ENCODE measurements around the gene ABCG1. TPM values are rescaled to one million over a fixed set of nuclear protein-coding genes. Genes with fewer than 3 reads are reported as not detected.
"Not testable (repeated sequence)": the region's sequence is repeated elsewhere in the genome, so short reads cannot be mapped to it uniquely, and the experiment has no call there.

ABCG1 gene
- 62.9 and 141 TPM in 2 replicates for total RNA-seq

DNA sequence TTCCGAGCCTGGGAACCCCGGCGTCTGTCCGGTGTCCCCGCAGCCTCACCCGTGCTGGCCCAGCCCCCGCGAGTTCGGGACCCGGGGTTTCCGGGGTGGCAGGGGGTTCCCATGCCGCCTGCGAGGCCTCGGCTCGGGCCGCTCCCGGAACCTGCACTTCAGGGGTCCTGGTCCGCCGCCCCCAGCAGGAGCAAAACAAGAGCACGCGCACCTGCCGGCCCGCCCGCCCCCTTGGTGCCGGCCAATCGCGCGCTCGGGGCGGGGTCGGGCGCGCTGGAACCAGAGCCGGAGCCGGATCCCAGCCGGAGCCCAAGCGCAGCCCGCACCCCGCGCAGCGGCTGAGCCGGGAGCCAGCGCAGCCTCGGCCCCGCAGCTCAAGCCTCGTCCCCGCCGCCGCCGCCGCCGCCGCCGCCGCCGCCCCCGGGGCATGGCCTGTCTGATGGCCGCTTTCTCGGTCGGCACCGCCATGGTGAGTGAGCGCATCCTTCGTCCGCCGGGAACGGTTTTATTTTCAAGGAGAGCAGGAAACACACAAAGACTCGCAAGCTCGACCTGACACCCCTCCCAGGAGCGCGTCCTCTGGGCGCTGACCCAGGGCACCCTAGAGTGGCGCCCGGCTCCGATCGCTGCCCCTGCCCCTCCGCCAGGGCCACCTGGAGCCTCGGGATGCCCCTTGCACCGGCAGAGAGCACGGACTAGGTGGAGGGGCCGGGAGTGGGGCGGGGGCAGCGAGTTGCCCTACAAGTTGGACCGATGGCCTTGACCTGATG is at the start of gene ABCG1:
Gene ABCG1, plus strand, starts transcription at position 305 of the 770 bp plus-strand sequence. Its CDS starts 123 bp downstream, at position 428.
- peak in 1 of 2 donors; percentile 71 for DNase-seq (ENCODE audit: low read depth in 2 of 2)

DNA sequence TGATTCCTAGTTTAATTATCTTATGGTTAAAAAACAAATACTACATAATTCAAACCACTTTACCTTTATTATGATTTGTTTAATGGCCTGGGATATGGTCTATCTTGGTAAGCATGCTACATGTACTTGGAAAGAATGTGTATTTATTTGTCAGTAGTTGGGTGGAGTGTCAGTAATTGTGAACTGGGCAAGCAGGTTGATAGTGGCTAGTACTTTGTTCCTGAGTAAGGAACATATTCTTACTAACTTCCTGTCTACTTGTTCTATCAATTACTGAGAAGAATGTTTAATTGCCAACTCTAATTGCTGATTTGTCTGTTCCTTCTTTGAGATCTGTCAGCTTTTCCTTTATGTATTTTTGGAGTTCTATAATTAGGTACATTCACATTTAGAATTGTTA is 49.2 kb upstream of the ABCG1 start:
- no peak for DNase-seq (ENCODE audit: low read depth in 2 of 2)

DNA sequence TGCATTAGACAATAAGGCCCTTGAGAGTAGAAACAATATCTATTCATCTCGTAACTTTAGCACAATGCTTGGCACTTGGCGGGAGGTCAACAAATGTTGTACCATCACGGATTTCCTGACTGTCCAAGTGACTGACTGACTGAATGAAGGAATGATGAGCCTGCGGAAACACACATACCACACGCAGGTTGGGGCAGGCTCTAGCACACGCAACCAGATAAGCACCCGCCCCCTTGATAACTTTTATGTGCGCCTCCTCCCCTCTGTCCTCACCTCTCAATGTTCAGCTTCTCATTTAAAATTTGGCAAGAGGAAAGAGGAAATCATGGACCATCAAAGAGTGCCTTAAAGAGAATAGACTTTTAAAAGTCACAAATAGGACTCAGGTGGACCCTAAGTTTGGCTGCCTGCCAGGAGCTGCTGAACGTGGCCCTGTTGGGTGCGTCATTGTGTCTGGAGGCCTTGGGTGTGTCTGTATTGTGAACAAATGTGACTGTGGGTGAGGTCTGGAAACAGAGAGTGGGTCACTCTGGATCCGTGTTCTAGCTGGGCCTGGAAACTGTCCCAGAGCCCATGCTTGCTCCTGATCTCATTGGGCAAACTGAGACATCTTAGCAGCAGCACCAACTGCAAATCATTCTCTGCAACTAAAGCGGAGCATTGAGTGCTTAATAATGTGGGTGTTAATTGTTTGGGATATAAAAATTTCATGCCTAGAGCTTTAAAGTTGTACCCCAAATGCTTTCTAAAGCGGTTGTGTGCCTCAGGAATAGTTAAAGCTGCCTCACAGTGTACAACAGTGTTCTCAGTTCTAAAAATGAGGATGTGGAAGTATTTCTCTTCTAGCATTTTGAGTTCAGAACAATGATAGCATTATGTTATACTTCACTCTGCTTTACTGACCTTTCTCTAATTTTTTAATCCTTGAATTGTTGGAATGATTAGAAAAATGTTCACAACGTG is 47.6 kb upstream of the ABCG1 start:
- DNase-seq (ENCODE audit: low read depth in 2 of 2) = peak; percentile 80 to 89

DNA sequence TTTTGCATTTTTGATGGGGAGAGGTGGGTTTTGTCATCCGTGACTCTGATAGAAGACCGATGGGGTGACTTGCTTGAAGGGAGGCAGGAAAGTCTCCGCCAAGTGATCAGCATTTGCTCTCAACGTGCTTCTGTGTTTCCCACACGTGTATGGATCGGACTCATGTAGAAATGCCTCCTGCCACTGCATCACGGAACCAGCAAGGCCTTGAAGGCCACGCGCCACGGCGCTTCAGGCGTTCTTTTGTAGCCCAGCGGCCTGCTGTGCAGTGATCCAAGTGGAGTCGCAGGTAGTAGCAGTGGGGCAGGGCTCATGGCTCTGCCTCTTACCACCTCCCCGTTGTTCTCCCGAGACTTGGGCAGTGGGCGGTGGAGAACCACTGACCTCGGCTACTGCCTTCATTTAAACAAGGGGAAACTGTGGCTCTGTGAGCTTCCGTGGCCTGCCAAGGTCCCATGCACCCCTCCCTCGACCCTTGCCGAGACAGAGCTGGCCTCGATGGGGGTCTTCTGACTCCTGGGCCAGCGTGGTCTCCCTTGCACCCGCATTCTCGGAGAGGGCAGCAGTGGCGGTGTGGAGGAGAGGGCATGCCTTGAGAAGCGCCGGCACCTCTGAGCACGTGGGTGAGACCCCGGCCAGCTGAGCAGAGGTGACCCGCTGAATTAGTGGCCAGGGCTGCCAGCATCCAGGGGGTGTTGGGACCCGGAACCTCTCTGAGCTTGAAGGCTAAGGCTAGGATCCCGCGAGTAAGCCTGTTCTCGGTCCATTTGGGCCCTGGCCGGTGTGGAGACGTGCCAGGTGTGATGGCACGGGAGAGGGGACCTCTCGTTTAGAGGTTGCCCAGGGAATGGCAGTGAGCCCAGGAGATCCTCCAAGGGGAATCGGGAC is 46.1 kb upstream of the ABCG1 start:
- DNase-seq (ENCODE audit: low read depth in 2 of 2) = no peak

DNA sequence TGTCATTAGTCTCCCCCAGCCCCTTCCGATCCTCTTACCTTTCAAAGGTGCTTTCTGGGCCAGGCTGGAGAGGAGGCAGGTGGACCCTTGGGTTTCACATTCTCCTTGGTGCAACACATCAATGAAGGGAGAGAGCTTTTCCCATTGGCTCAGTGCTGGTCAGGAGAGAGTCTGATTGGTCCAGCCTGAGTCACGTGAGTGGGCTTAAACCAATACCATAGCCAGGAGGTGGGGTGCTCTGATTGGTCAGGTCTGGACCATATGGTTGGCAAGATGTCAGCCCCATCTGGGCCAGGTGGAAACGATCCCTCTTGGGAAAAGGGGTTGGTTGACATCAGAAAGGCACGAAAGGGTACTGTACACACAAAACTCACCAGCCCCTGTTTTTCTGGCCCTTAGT is 44.8 kb upstream of the ABCG1 start:
- no peak for DNase-seq (ENCODE audit: low read depth in 2 of 2)

DNA sequence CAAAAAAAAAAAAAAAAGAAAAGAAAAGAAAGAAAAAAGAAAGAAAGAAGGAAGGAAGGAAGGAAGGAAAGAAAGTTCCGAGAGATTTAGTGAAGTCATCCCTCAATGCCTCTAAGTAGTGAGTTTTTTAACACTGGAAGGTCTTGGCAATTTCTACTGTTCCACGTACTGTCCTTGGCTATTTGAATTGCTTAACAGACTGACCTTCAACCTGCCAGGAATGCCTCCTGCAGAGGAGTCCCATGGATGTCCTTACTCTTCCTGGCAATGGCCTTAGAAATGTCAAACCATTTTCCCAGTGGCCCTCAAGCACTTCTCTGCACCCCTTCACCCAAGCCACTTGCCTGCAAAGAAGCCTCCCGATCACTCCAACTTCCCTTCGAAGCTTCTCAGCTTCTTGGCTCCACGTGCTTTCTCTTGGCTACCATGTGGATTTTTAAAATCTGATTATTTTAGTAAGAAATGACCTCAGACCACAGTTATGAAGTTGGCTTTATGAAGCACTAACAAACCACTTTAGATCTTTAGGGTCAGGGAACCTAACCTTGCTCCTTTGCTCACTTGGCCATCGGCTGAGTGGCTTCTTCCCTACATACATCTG is 43.7 kb upstream of the ABCG1 start:
- DNase-seq (ENCODE audit: low read depth in 2 of 2) = no peak

DNA sequence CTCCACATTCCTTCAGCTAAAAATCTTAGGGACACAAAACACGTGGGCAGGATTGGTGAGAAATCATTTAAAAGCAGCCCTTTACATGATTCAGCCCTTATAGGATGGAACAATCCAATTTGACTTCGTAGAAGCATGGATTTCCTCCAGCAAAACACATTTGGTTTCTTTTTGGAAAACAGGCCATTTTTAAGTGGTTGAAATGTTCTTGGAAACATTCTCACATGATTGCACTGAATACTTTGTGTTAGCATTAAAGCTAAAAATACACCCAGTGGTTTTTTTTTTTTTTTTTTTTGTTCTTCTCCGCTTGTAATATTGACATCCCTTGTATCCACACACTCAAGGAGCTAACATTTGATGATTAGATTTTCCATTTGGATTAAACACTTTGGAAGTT is 42.1 kb upstream of the ABCG1 start:
- DNase-seq (ENCODE audit: low read depth in 2 of 2) = no peak

DNA sequence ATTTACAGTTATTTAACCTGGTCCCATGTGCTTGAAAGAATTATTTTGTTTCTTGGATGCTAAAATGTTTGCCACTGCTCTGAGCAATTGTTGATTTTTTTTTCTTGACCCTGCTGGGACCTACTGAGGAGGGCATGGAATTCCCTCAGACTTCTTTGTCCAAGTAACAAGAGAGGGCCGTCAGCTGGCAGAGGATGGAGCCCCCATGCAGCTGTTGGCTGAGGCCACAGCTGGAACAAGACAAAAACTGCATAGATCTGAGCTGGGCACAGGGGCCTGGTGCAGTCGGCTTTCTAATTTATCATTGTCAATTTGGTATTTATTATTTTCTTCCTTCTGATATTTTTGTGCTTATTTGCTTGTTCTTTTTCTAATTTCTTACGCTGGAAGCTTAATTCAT is 39.6 kb upstream of the ABCG1 start:
- no peak for DNase-seq (ENCODE audit: low read depth in 2 of 2)

DNA sequence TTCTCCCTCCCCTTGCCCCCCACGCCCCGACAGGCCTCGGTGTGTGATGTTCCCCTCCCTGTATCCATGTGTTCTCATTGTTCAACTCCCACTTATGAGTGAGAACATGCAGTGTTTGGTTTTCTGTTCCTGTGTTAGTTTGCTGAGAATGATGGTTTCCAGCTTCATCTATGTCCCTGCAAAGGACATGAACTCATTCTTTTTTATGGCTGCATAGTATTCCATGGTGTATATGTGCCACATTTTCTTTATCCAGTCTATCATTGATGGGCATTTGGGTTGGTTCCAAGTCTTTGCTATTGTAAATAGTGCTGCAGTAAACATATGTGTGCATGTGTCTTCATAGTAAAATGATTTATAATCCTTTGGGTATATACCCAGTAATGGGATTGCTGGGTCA is 38.9 kb upstream of the ABCG1 start:
- not testable (repeated sequence) for DNase-seq (ENCODE audit: low read depth in 2 of 2)

DNA sequence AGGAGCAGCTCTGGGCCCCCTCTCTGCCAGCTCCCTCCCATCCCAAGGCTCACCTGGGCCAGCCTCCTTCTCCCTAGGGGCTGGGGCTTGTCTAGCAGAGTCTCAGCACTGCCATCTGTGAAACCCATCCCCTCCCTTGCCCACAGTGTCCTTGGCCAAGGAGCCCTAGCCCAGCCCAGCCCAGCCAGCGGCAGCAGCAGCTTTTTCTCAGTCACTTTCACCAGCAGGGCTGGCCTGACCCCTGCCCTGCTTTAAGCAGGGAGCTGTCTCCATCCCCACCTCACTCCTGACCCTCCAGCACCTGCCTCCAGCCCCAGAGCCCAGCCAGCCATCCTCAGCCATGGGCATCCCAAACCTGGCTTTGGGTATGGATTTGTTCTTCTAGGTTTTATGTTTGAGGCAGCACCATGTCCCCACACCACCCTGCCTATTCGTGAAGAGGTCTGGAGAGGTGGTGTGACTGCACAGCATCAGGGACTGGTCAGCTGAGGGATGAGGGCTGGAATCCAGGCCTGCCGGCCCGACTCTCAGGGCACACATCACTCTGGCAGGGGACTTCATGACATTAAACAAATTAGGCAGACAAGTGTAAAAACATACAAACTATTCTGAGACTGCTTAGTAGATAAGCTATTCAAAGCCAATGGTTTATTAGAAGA is 36.1 kb upstream of the ABCG1 start:
- DNase-seq (ENCODE audit: low read depth in 2 of 2) = no peak

DNA sequence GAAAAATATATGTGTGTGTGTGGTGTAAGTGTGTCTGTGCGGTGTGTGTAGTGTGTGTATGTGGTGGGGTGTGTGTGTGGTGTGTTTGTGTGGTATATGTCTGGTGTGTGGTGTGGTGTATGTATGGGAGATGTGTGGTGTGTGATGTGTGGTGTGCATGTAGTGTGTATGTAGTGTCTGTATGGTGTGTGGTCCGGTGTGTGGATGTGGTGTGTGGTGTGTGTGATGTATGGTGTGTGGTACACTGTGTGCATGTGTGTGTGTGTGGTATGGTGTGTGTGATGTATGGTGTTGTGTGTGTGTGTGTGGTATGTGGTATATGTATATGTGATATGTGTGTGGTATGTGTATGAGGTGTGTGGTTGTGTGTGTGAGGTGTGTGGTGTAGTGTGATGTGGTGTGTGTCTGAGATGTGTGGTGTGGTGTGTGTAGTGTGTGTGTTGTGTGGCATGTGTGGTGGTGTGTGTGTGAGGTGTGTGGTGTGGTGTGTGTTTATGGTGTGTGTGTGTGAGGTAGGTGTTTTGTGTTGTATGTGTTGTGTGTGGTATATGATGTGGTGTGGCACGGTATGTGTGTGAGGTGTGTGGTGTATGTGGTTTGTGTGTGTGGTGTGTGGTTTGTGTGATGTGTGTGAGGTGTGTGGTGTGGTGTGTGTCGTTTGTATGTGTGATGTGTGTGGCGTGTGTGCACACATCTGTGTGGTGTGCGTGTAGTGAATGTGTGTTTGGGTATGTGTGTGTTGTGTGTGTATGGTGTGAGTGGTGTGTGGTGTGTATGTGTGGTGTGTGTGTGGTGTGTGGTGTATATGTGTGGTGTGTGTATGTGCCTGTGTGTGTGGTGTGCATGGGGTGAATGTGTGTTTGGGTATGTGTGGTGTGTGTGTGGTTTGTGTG is 35.3 kb upstream of the ABCG1 start:
- no peak for DNase-seq (ENCODE audit: low read depth in 2 of 2)

DNA sequence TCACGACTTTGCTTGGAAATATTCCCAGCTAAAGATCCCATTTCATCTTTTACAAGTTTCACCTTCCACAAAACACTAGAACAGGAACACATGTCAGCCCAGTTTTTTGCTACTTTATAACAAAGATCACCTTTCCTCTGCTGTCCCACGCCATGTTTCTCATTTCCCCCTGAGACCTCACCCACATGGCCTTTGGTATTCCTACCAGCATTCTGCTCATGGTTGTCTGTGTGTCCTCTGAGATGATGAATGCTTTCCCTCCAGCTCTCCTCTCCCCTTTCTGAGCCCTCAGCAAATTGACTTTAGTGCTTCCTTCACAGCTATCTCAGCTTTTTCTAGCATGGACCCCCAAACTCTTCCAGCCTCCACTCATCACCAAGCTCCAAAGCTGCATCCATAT is 32.3 kb upstream of the ABCG1 start:
- no peak for DNase-seq (ENCODE audit: low read depth in 2 of 2)

DNA sequence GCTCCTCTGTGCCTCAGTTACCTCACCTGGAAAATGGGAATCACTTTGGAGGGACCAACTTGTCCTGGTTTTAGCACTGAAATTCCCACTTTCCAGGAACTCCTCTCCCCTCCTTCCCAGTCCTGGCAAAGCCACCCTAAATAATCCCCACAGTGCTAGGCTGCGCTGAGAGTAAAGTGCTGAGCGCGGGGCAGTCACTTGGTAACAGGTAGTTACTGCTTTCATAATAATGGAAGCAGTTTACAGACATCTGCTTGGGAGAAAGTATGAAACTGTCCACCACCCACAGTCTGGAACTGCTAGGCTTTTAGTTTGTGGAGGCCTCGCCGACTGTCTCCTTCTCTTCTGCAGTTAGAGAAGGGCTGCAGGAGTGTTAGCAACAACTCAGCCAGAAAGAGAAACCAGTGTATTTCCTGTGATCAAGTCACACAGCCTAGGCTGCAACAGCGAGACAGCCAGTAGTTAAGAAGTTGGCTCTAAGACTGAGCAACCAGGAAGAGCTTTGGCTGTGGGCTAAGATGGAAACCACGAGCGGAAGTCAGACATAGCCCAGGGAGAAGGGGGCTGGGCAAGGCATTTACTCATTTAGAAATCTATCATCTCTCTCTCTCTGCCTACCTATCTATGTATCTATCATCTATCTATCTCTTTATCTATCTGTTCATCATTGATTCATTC is 30.8 kb upstream of the ABCG1 start:
- DNase-seq (ENCODE audit: low read depth in 2 of 2) = peak in 1 of 2 donors; percentile 17

DNA sequence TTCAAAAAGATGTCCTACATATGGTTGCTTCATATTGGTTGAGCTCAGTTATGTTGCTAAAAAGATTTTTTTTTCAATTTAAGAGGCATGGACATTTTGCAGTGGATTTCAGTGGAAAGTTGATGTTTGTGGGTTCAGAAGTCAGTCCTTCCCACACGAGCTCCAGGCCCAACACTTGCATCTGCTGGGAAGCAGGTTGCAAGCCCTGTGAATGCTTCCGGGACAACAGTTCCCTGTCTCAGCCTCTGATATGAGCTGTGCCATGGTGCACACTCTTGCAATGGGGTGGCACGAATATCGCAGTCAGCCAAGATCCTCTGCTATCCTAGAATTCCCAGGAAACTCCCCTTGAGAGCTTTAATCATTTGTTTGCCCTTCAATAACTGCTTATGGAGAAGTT is 30.3 kb upstream of the ABCG1 start:
- DNase-seq (ENCODE audit: low read depth in 2 of 2) = no peak

DNA sequence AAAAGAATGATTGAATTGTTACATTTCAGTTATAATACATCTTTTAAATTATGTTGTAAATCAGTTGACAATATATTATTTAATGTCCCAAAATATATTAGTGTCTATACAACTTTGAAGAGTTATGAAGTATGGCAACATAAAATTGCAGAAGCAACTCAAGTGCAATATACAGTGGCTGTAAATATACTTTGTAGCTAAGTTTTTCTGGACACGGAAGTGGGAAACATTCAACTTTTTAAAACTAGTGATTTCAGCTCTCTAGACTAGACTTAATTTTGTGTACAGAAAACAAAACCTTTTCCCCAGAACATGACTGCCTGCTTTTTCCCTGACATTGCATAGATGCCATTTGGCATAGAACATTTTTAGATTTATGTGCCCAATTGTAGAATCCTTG is 29.5 kb upstream of the ABCG1 start:
- DNase-seq (ENCODE audit: low read depth in 2 of 2) = no peak

DNA sequence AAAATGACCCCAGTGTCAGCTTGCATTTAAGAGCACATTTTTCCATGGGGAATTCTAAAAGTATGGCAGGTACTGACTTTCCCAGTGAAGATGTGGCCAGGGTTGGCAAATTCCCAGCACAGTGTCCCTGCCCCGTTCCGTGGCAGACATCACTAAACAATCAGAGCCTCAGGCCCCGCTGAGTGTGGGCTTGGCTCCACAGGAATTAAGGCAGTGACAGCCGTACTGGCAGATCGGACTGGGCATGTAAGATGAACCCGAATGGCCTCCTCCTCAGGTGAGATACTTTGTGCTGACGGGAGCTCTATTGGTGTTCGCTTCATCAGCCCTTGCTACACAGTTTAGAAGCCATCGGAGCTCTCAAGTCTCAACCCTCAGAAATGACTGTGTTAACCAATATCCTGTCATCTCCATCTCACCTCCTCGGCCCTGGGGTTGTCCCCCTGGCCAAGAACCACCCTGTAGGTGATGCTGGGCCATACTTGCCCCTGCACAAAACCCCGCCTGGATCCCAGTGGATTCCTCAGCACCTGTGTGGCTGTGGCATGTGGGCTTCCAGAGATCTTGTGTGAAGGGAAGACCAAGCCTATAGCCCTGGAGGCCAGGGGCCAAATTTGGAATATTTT is 29.0 kb upstream of the ABCG1 start:
- DNase-seq (ENCODE audit: low read depth in 2 of 2) = no peak

DNA sequence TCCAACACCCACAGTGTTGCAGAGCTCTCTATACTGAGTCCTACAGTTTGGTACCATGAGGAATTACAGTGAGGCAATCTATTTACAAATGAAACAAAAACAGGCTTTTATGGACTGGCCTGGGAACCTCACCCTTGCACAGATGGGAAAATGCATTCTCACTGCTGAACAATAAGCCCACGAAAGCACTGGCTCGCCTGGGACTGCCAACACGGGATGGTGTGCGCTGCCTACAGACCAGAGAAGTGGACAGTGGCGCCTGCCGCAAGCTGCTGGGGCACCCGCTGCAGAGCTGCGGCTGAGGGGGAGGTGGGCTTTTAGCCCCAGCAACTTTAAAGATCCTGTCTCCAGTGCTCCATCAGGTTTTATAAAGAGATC is 28.5 kb upstream of the ABCG1 start:
- no peak for DNase-seq (ENCODE audit: low read depth in 2 of 2)

DNA sequence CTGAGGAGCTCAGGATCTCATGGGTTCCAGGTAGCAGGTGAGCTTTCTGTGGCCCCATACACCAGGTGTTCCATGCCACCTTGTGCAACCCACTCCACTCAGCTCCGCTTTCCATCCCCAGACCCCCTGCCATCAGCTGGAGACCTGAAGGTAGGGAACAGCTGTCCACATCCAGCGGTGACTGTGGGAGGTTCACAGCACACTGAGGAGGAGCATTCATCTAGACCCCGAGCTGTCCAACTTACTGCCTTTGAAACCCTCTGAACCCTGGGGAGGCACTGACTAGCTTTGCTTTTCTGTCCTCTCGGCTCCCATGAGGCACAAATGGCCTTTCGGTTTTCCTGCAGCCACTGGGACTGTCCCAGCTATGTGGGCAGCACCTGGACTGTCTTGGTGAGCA is 27.9 kb upstream of the ABCG1 start:
- DNase-seq (ENCODE audit: low read depth in 2 of 2) = no peak
